Posterior vena cava (tissue), 2 donors: Measurements from ENCODE around the gene AKR1B1. TPM values are rescaled to one million over a fixed set of nuclear protein-coding genes. Genes with fewer than 3 reads are reported as not detected.

Source experiments
- DNase-seq: peaks from one replicate; pipeline ENCODE4 v3.0.0-alpha.2; 2020; ENCODE audit warnings: low spot score
- intact Hi-C, 2 donors: fragments of 100-400 bp; cut with DNase I; formaldehyde crosslinking; loops; one replicate each; pipeline versions ENCODE4 v1.14.1 to v1.14.2; 2022 to 2023
- total RNA-seq, 2 donors: library from RNA; stranded (reverse); fragmentation: NEBNext Ultra II Directional; extraction: Animal tissue kit (Norgen Biotek cat#: 25700); gene quantifications; one replicate each; pipeline ENCODE4 v1.2.1, GENCODE V29; 2021
- donor health status: DM: yes; HTN: yes; CAD: no.
- donor health status: DM: yes; HTN: yes; CAD: no.

Gene AKR1B1
- total RNA-seq, 2 donors from 2014 or later: 53.7 to 67.0 TPM

- no peak for DNase-seq
- intact Hi-C loops: no loop called here
These were observed 15.0 kb upstream of the AKR1B1 start for GRCh38 chr7:134473861-134474291.

GRCh38 chr7:134472572-134473244 lies 13.8 kb upstream of the AKR1B1 start:
- intact Hi-C loops: no loop called here
- no peak for DNase-seq

DNA sequence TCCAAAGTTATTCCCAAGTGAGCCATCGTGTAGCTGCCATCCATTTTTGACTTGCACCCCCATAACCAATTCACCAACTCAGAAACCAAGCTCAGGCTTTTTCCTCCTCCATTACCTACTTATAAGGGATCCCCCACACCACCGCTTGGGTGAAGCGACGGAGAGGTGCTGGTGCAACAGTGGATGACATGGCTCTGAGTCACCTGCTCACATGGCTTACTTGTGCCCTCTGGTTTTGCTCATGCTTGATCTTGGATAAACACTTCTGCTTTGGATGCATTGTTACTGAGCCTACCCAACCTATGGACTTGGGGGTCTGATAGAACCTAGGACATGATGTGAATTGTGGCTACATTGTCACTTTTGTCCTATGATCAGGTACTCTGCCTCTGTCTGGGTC lies 12.0 kb upstream of the AKR1B1 start:
- DNase-seq: no peak
- intact Hi-C loops: no loop called here

DNA sequence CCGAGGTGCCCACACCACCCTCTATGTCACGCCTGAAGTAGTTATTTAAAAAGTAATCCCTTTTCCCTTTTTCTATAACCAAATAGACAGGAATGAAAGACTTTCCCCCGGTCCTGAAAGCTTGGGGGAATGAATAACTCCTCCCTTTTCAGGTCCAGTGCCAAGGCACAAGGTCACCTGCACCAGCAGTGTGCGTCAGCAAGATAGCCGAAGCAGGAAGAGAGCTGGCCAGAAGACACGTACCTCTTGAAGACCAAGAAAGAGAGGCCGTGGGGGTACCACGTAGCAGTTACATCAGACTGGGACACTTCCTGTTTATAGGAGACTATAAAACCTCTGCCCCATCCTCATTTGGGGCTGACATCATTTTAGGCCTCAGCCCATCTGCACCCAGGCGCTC lies 10.7 kb upstream of the AKR1B1 start:
- intact Hi-C loops: no loop called here
- no peak for DNase-seq

- intact Hi-C loops: no loop called here
- DNase-seq: no peak
These were observed 9.6 kb upstream of the AKR1B1 start for GRCh38 chr7:134468475-134468874.

DNA sequence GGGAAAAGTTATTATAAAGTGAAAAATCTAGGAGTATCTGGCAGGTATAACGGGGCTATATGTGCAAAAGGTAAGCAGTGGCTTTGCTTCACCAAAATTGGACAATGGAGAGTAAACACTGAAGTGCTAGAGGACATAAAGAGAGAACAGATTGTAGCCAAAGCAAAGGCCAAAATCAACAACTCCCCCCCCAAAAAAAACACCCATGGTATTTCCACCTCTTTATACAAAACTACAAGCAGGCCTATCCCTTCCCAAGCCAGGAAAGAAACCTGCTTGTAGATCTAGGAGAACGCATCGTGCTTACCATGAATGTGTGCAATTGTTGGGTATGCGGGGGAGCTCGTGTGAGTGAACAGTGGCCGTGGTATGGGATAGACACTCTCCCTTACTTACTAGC lies 9.2 kb upstream of the AKR1B1 start:
- intact Hi-C loops: no loop called here
- DNase-seq: no peak

DNA sequence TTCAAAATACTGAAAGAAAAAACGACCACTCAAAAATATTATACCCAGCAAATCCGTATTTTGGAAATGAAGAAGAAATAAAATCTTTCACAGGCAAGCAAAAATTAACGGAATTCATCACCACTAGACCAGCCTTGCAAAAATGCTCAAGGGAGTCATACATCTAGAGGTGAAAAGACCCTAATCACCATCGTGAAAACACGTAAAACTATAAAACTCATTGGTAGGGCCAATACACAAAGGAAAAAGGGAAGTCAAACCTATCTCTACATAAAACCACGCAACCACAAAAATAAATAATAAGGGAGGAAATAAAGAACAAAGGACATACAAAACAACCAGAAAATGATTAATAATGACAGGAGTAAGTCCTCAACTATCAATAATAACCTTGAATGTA lies 6.6 kb upstream of the AKR1B1 start:
- intact Hi-C loops: no loop called here
- no peak for DNase-seq

- DNase-seq: no peak
- intact Hi-C loops: no loop called here
These were observed 5.6 kb upstream of the AKR1B1 start for GRCh38 chr7:134464496-134464895.

- no peak for DNase-seq
- intact Hi-C loops: no loop called here
These were observed 4.9 kb upstream of the AKR1B1 start for GRCh38 chr7:134463751-134464150.

- no peak for DNase-seq
- intact Hi-C loops: no loop called here
These were observed 3.5 kb upstream of the AKR1B1 start for GRCh38 chr7:134462337-134462925.

- no peak for DNase-seq
- intact Hi-C loops: no loop called here
These were observed 3.0 kb upstream of the AKR1B1 start for GRCh38 chr7:134461916-134462315.

DNA sequence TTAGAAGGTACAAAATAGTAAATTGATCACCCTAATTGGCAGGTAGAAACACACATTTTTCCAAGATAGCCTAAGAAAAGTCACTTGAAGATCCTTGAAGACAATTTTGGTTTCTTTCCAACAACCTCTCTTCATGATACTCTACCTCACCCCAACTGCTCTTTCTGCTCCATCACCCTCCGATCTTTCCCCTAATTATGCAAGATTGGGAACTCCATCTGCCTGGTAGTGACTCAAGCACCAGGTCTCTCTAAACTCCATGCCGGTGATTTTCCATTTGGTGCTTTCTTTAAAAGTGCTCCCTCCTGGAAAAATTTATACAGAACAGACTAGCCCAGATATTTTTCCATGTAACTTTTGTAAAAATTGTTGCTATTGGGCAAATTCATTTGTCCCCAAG lies 1.1 kb upstream of the AKR1B1 start:
- intact Hi-C loops: loop anchor here in 1 of 2 donors (10.0 kb wide), 1 partner anchor 135 kb away; no protein-coding TSS in a partner anchor
- DNase-seq: no peak

- peak; percentile 88 for DNase-seq
- intact Hi-C loops: loop anchor here in 1 of 2 donors (10.0 kb wide), 1 partner anchor 136 kb away; no protein-coding TSS in a partner anchor
These were observed 527 bp downstream of the AKR1B1 start for GRCh38 chr7:134458341-134458805.

DNA sequence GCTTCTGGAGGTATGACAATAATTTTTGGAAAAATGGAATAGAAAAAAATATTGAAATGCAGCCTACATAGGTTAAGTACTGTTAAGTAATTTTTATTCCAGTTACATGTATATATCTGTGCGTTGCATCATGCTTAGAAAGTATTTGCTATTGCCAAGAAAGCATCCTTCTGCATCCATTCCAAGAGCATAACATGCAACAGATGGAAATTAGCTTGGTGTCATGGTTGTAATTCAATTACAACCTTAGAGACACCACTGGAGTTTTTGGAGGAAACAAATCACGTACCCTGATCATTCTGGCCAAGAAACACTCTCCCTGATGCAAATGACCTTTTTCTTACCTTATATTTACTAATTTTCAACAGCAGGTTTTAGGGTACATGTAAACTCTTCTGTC lies 1.7 kb downstream of the AKR1B1 start:
- intact Hi-C loops: loop anchor here in 1 of 2 donors (10.0 kb wide), 1 partner anchor 138 kb away; no protein-coding TSS in a partner anchor
- no peak for DNase-seq

GRCh38 chr7:134454277-134454676 lies 4.6 kb downstream of the AKR1B1 start:
- no peak for DNase-seq
- intact Hi-C loops: loop anchor here in 1 of 2 donors (10.0 kb wide), 1 partner anchor 141 kb away; no protein-coding TSS in a partner anchor

- intact Hi-C loops: loop anchor here in 1 of 2 donors (10.0 kb wide), 1 partner anchor 141 kb away; no protein-coding TSS in a partner anchor
- DNase-seq: no peak
These were observed 5.4 kb downstream of the AKR1B1 start for GRCh38 chr7:134453518-134453917.

DNA sequence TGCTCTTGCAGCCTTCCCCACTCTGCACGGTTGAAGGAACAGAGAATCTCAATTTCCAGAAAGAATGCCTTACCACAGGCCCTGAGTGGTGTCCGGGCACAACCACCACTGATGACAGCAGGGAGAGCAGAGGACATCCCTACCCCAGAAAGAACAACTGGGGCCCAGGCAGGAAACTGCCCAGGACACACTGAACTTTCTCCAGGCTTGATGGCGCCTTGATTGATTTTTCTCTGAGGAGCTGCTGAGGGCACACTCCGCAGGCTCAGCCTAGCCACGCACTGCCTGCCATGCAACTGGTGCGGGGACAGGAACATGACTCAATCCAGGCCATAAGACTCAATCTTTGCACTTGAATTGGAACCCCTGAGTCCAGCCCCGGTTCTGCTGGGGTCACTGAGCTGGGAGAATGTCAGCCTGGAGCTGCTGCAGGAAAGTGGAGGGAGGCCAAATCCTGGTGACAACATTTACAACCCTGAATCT lies 5.9 kb downstream of the AKR1B1 start:
- intact Hi-C loops: loop anchor here in 1 of 2 donors (10.0 kb wide), 1 partner anchor 142 kb away; no protein-coding TSS in a partner anchor
- DNase-seq: no peak

DNA sequence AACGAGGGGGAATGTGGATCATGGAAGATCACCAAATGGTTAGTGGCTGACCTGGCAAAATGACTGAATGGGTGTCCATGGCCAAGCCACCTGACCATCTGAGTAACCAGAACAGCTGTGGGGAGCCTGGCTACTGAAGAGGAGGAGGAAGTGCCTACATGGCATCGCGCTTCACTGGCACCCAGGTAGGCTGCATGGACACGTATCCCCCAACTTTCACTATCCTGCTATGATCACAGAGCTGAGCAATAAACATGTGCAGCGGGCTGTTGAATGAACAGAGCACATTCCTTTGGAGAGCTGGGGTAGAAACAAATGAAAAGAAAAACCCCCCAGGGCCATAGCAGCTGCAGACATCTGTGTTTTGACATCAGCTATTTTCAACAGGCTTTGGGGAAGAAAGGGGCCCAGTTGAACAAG lies 6.5 kb downstream of the AKR1B1 start:
- no peak for DNase-seq
- intact Hi-C loops: loop anchor here in 1 of 2 donors (10.0 kb wide), 1 partner anchor 142 kb away; no protein-coding TSS in a partner anchor

GRCh38 chr7:134451656-134452055 lies 7.2 kb downstream of the AKR1B1 start:
- no peak for DNase-seq
- intact Hi-C loops: loop anchor here in 1 of 2 donors (10.0 kb wide), 1 partner anchor 143 kb away; no protein-coding TSS in a partner anchor

GRCh38 chr7:134450294-134451000 lies 8.5 kb downstream of the AKR1B1 start:
- intact Hi-C loops: loop anchor here in 1 of 2 donors (10.0 kb wide), 1 partner anchor 144 kb away; no protein-coding TSS in a partner anchor
- DNase-seq: no peak
